Right ventricle myocardium superior (tissue), 1 donor: ENCODE data around the gene KMT2B. TPM values are rescaled to one million over a fixed set of nuclear protein-coding genes. Genes with fewer than 3 reads are reported as not detected.
A peak's percentile ranks its signal among the peaks of the same experiment; 100 is the strongest.
"Not testable (repeated sequence)": the region's sequence is repeated elsewhere in the genome, so short reads cannot be mapped to it uniquely, and the experiment has no call there.

ENCODE experiments used
- ATAC-seq: fragments of 200-7000 bp; cut with Tn5 transposase; one replicate; pipeline ENCODE4 v1.9.1; 2020; ENCODE audit warnings: mild to moderate bottlenecking; ENCODE audit not compliant: poor library complexity
- DNase-seq: peaks from one replicate; pipeline ENCODE4 v3.0.0-alpha.2; 2020
- intact Hi-C: fragments of 100-400 bp; cut with DNase I; formaldehyde crosslinking; loops from one replicate; pipeline ENCODE4 v1.11.2; 2022
- long read RNA-seq: library from polyadenylated mRNA; unstranded; transcript quantifications from one replicate; pipeline ENCODE4 v2.0.0, GENCODE V29; 2021
- total RNA-seq: library from RNA; stranded (reverse); fragmentation: NEBNext Ultra II Directional; extraction: Animal tissue kit (Norgen Biotek cat#: 25700); gene quantifications from one replicate; pipeline ENCODE4 v1.2.1, GENCODE V29; 2021
- donor health status: DM: no; HTN: yes; CAD: no; lungs with severe emphysema.

Gene KMT2B
- 16.3 TPM for total RNA-seq
- long read RNA-seq, partial matches to known transcripts = 5 of 6 reads
- long read RNA-seq, other reads (novel, unspliced or antisense) = 1 of 6 reads

DNA sequence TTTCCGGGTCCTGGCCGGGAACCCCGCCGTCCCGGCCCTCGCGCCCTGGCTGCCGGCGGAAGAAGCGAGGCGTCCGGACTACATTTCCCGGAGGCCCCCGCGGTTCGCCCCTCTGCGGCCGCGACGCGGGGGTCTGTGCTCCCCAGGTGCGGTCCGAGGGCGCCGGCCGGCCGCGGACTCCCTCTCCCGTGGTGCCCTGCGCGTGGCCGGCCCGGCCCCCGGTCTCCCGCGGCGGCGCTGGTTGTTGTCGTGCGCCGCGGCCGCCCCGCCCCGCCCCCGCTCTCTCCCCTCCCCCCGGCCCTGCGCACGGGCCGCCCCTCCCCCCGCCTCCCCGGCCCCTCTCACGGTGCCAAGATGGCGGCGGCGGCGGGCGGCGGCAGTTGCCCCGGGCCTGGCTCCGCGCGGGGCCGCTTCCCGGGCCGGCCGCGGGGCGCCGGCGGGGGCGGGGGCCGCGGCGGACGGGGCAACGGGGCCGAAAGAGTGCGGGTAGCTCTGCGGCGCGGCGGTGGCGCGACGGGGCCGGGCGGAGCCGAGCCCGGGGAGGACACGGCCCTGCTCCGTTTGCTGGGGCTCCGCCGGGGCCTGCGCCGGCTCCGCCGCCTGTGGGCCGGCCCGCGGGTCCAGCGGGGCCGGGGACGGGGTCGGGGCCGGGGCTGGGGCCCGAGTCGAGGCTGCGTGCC, at the start of gene KMT2B:
TSS of gene KMT2B (plus strand) at position 339 of the 680 bp plus-strand sequence. CDS start at position 355, 16 bp downstream.
- DNase-seq (no peak), ATAC-seq (peak; percentile 82)
- intact Hi-C loops = loop anchor here (2.0 to 10.0 kb wide), 3 partner anchors 23 to 217 kb away; partner anchors contain the start of genes LRFN3 and TMEM147

DNA sequence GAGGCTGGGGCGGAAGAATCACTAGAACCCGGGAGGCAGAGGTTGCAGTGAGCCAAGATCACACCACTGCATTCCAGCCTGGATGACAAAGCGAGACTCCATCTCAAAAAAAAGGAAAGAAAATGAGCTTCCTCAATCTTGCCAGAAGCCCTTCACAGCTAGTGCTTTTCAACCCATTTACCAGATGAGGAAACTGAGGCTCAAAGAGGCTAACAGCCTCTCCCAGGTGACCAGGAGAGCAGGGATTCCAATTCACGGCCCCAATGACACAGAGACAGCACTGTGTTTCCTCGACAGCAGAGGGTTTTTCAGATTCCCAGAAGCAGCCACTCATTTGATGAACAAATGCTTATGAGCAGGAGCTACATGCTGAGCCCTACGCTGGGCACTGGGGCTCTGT, 48.2 kb upstream of the KMT2B start:
- no peak for ATAC-seq
- no peak for DNase-seq
- intact Hi-C loops = no loop called here

GRCh38 chr19:35669974-35670373, 47.8 kb upstream of the KMT2B start:
- ATAC-seq (no peak), DNase-seq (no peak)
- intact Hi-C loops = no loop called here

- intact Hi-C loops = no loop called here
- DNase-seq (no peak), ATAC-seq (no peak)
Measured at GRCh38 chr19:35670686-35671085, 47.1 kb upstream of the KMT2B start.

- no peak for DNase-seq
Measured at GRCh38 chr19:35671818-35672217, 46.0 kb upstream of the KMT2B start.

DNA sequence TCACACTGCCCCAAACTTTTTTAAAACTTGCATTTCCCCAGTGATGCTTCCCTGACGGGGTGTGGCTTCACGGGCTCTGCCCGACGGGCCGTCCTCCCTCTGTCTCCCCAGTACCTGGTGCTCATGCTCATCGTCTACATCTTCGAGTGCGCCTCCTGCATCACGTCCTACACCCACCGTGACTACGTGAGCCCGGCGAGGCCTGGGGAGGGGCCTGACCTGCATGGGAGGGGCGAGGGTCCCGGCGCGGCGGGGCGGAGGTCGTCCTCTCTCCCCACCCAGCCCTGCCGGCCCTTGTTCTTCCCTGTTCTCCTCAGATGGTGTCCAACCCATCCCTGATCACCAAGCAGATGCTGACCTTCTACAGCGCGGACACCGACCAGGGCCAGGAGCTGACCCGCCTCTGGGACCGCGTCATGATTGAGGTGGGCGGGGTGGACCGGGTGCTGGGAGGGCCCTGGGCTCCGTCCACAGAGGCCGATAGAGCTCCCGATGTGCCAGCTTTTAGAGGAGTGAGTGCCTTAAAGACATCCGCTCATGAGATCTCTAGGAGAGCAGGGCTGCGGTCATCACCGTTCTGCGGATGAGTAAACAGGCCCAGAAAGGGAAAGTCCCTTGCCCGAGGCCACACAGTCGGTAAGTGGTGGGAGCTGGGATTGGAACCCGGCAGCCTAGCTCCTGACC, 44.5 kb upstream of the KMT2B start:
- ATAC-seq = peak; percentile 53
- intact Hi-C loops = no loop called here

More at GRCh38 chr19:35671818-35672217, 46.0 kb upstream of the KMT2B start:
- intact Hi-C loops = no loop called here
- ATAC-seq = no peak

DNA sequence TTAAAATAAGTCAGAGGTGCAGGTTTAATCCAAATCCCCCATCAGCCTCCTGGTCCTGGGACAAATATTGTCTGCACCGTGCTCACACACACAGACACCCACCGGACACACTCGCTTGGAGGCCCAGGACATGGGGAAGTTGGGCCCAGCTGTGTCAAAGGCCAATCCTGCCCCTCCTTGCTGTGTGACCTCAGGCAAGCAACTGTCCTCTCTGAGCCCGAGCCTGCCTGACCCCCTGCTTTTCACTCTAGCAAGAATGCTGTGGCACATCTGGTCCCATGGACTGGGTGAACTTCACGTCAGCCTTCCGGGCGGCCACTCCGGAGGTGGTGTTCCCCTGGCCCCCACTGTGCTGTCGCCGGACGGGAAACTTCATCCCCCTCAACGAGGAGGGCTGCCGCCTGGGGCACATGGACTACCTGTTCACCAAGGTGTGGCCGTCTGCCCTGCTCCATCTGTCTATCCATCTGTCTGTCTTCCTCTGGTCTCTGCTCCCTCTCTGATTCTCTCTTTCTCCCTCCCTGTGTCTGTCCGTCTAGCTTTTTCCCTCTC, 42.1 kb upstream of the KMT2B start:
- DNase-seq (no peak), ATAC-seq (no peak)
- intact Hi-C loops = no loop called here

More for the DNA sequence above, 44.5 kb upstream of the KMT2B start:
- peak; percentile 56 for DNase-seq

DNA sequence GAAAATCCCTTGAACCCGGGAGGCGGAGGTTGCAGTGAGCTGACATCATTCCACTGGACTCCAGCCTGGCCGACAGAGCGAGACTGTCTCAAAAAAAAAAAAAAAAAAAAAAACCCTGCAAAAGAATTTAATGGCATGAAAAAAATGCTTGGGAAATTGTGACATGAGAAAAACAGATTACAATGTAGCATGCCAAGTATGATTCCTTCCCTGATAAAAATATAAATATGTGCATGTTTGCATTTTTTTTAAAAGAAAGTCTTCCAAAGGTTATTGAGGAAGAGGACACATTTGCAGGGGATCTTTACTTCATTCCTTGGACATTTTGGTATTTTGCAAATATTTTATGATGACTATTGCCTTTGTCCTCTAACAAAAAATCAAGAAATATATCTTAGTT, 28.0 kb upstream of the KMT2B start:
- ATAC-seq (no peak), DNase-seq (no peak)
- intact Hi-C loops = no loop called here

GRCh38 chr19:35691106-35691505, 26.7 kb upstream of the KMT2B start:
- DNase-seq, ATAC-seq, intact Hi-C loops: not testable (repeated sequence)

DNA sequence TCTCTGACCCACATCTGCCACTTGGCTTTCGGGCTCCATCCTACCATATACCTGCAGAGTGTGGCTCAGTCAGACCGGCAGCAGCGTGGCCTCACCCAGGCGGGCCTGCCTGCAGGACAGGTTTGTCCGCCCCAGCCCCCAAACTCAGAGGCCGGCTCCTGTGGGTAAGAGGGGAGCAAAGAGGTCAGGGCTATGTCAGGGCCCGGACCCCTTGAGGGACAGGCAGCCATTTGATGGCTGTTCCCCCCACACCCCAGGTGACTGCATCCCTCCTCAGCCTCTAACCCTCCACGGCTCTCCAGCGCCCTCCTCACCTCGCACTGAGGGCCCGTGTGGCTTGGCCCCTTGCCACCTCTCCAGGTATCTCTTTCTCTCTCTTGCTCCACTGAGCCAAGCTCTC, 25.8 kb upstream of the KMT2B start:
- ATAC-seq (no peak), DNase-seq (no peak)
- intact Hi-C loops = no loop called here

DNA sequence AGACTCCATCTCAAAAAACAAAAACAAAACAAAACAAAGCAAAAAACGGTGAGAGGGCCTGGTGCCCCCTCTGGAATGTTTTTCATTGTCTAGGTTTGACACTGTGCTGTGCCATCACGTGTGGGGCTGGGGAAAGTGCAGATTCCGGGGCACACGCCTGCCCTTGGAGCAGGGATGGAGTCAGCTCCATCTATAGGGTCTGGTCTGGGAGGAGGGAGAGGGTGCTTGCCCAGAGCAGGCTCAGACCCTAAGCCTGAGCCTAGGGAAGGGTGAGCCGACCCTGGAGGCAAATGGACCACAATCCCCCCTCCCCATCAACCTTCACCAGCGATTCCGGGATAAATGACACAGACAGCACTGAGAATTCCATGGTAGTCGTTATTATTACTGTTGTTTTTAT, 24.4 kb upstream of the KMT2B start:
- DNase-seq (no peak), ATAC-seq (peak; percentile 17)
- intact Hi-C loops = no loop called here

DNA sequence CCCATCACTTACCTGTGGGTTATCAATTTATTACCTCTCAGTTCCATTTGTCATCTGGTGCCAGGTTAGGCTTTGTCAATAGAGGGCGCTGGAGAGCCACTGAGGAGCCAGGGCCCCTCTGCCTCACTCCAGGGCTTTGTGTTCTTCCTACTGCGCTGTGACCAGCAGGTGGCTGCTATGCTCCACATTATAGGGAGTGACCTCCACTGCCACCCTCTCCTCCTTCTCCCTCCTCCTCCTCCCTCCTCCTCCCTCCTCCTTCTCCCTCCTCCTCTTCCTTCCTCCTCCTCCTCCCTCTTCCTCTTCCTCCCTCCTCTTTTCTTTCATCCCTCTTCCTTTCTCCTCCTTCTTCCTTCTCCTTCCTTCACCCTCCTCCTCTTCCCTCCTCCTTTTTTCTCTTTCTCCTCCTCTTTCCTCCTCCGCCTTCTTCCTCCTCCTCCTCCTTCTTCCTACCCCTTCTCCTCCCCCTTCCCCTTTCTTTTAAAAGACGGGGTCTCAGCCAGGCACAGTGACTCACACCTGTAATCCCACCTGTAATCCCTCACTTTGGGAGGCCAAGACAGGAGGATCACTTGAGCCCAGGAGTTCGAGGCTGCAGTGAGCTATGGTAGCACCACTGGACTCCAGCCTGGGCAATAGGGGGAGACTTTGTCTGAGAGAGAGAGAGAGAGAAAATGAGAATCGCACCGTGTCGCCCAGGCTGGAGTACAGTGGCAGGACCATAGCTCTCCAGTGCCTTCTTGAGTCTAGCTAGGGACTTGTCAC, 23.8 kb upstream of the KMT2B start:
- intact Hi-C loops = loop anchor here (2.0 kb wide), 1 partner anchor 23 kb away; no protein-coding TSS in a partner anchor
- ATAC-seq = peak; percentile 99
- DNase-seq = peak; percentile 91

DNA sequence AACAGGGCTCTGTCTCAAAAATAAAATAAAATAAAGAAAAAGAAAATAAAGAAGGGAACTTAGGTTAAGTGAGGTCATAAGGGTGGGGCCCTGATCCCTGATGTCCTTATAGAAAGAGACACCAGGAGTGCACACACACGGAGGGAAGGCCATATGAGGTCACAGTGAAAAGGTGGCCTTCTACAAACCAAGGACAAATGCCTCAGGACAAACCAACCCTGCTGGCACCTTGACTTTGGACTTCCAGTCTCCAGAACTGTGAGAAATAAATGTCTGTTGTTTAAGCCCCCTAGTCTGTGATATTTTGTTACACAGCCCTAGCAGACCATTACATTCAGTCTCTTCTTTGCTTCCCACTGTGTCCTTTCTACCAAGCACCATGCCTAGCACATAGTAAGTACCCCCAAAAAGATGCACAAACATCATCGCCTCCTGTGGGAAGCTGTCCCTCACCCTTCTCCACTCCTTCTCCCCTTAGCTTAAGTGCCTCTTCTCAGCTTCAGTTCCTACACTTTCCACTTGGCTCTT, 21.8 kb upstream of the KMT2B start:
- intact Hi-C loops = loop anchor here (2.0 kb wide), 1 partner anchor 21 kb away; no protein-coding TSS in a partner anchor
- ATAC-seq (no peak), DNase-seq (no peak)

GRCh38 chr19:35696835-35697234, 21.0 kb upstream of the KMT2B start:
- no peak for ATAC-seq
- DNase-seq = no peak
- intact Hi-C loops = no loop called here

DNA sequence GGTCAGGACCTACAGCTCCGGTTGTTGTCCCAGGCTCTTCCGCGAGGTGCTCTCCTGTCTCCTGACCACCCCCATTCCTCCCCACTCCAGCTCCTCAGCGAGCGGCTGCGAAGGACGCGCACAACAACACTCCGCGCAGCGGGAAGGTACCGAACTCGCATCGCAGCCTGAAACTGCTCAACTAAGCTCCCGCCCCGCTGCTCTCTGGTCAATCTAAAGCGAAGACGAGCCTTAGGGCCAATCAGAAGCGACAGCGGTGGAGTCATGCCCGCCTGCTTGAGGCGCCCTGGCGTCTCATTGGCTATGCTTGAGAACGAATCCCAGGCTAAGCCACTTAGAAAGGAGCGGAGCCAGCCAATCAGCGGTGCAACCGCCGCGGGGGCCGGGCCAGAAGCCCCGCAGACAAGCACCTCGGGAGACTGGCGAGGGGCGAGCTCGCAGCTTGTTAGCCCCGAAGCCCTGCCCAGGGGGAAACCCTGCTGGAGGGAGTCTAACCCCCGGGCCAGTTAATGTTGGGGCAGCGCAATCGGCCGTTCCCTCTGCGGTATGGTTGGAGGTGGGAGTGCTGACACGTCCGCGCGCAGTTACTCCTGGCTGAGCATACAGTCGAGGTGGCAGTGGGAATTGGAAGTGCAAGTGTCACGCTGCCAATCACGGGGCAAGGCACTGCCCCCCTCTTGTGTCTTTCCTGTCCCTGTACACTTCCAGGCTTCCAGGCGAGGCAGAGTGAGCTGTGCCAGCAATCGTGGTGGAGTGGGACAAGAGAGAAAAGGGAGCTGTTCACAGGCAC, 15.4 kb upstream of the KMT2B start:
- intact Hi-C loops = no loop called here
- DNase-seq = peak; percentile 97
- peak; percentile 100 for ATAC-seq

- DNase-seq (no peak), ATAC-seq (no peak)
- intact Hi-C loops = no loop called here
Measured at GRCh38 chr19:35703343-35703742, 14.5 kb upstream of the KMT2B start.

DNA sequence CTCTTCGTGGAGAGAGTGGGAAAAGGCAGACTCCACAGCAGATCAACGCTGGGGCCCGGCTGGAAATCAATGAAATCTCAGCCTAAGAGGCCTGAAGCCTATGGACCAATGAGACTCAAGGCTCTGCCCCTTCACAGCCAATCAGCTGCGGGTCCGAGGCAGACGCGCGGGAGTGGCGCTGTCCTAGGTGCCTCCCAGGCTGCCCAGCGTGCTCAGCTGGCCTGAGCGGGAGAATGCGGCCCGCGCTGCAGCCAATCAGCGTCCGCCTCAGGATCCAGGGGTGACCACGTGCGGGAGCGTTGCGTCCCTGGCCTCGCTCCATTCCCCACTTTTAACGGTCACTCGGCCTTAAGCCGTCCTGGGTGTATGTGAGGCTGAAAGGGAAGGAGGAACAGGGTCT, 13.6 kb upstream of the KMT2B start, which contains the start of gene ZBTB32:
TSS of gene ZBTB32 (plus strand) at position 341 of the 400 bp plus-strand sequence. CDS start 10,069 bp downstream, outside the sequence.
- intact Hi-C loops = no loop called here
- DNase-seq = no peak
- no peak for ATAC-seq

DNA sequence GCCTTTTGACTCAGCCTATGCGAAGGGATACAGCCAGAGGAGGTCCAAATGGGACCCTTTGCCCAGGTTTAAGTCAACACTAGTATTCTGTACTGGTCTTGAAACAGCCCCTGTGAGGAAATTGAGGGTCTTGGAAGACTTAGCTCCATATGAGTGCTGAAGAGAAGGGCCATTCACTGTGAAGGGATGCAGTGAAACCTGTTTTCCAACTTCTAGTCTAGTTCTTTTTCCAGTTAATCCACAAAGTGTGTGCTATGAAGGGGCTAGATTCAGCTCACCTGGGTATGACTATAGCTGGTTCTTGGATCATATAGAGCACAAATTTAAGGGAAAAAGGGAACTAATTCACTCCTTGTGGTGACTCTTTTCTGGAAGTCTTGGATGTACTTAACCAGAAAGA, 9.4 kb upstream of the KMT2B start:
- intact Hi-C loops = no loop called here
- no peak for DNase-seq
- no peak for ATAC-seq
